GM12874 (cell line): ENCODE results near the gene EXOC6B.

Source experiments
- CTCF ChIP-seq: IDR thresholded peaks from 2 replicates; pipeline ENCODE4 v1.5.1; 2011; ENCODE audit warnings: low read depth, mild to moderate bottlenecking, control low read depth, low read length, moderate library complexity; ENCODE audit not compliant: insufficient read depth

Gene EXOC6B

GRCh38 chr2:72147303-72147971, 678.4 kb downstream of the EXOC6B start, which contains the start of gene CYP26B1:
Gene CYP26B1, minus strand, starts transcription at chr2:72147862. Its CDS starts 28 bp downstream, at chr2:72147834.
- TF ChIP-seq CTCF = no peak

- TF ChIP-seq CTCF = no peak
Observed at GRCh38 chr2:72146347-72147302, 679.2 kb downstream of the EXOC6B start.

GRCh38 chr2:72145658-72146329, 680.0 kb downstream of the EXOC6B start:
- no peak for TF ChIP-seq CTCF

GRCh38 chr2:72145289-72145657, 680.6 kb downstream of the EXOC6B start:
- TF ChIP-seq CTCF = no peak

- no peak for TF ChIP-seq CTCF
Observed at GRCh38 chr2:72144632-72145288, 681.1 kb downstream of the EXOC6B start.

GRCh38 chr2:72144274-72144631, 681.6 kb downstream of the EXOC6B start:
- no peak for TF ChIP-seq CTCF
